IPS DF 6.9 (cell line): ENCODE measurements around the gene CUBN.

ENCODE experiments used
- DNase-seq: peaks from one replicate; pipeline ENCODE4 v3.0.0-alpha.2; 2013; ENCODE audit warnings: low read depth, low spot score
- H3K27ac ChIP-seq: one replicate; pipeline ENCODE4 v1.5.1; 2013; ENCODE audit warnings: low read length, control low read depth
- H3K27me3 ChIP-seq: 2 replicates; pipeline ENCODE4 v1.6.1; 2013; ENCODE audit warnings: mild to moderate bottlenecking, low read length; ENCODE audit not compliant: control insufficient read depth, insufficient read depth
- H3K36me3 ChIP-seq: 2 replicates; pipeline ENCODE4 v1.6.1; 2013; ENCODE audit warnings: low read length; ENCODE audit not compliant: control insufficient read depth, insufficient read depth
- H3K4me1 ChIP-seq: 2 replicates; pipeline ENCODE4 v1.6.1; 2013; ENCODE audit warnings: low read length; ENCODE audit not compliant: control insufficient read depth, insufficient read depth
- H3K4me3 ChIP-seq: 2 replicates; pipeline ENCODE4 v1.5.1; 2013; ENCODE audit warnings: mild to moderate bottlenecking, low read length
- H3K9me3 ChIP-seq: 2 replicates; pipeline ENCODE4 v1.6.1; 2013; ENCODE audit warnings: low read length, inconsistent platforms; ENCODE audit not compliant: control insufficient read depth, insufficient read depth
- WGBS: extraction: QIAGEN DNeasy Blood & Tissue Kit; methylation state at CpG from one replicate; pipeline ENCODE4 v1.1.7; 2013; ENCODE audit warnings: mixed read lengths, missing lambda C conversion rate; ENCODE audit not compliant: insufficient read length, insufficient coverage; 5-methylcytosine and 5-hydroxymethylcytosine counted together

The CUBN gene

DNA sequence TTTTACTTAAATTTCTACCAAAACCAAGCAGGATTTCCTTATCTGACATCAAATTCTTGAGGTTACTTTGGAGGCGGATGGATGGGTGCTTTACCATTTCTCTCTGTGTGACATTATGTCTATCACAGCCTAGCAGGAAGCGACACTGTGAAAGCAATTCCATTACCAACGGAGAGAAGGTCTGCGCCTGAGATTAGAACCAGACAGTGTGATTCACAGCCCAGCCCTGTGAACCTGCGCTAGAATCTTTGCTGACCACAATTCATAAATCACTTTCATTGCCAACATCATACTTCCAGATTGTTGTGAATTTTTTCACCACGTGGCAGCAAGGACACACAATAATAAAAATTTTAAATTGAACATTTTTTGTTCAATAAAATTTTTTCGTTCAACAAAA lies 126.5 kb downstream of the CUBN start:
- Histone ChIP-seq H3K4me3 (no peak overlapping the region), H3K27me3 (no peaks in the 10 kb centered on the region; the same call in 1 of the 2 replicates), H3K27ac (no peak overlapping the region), H3K36me3 (no peaks in the 10 kb centered on the region), H3K9me3 (no peaks in the 10 kb centered on the region), H3K4me1 (no peaks in the 10 kb centered on the region)
- no peak for DNase-seq
- 100% methylated on average over 1 of the region's 7 CpGs for WGBS

DNA sequence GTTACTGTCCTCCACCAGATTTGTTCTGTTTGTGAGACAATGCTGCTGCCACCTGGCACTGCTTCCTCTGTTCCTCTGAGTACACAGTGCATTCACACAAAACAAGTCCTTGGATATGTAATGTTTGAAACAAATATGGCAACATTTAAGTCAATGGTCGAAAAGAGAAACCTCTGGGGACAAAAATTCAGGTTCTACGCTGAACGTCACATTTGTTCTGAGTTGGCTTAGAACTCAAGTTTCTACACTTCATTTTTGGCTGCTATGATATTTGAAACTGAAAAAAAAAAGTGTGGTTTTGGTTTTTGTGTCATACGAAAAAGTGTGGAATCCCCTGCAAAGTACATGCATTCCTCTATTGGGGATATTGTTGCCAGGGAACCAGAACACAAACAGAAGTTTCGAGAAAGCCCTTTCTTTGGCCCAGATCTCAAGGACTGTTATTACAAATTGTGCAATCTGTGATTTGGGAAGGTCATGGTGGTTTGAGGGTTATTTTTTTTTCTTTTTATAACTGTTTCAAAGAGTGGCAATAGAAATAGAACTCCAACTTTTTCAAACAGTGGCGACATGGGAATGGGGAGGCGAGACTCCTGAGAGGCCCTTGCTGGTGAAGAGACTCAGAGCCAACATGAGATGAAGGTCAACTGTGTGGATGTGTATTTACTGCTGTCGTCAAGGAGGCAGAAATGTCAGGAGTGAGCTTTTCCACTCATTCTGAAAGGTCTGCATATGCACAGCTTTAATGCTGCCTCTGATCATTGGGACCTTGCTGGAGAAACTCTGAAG lies 127.5 kb downstream of the CUBN start:
- WGBS = no CpG with 5 or more reads among the region's 8 CpGs
- Histone ChIP-seq H3K27ac (no peak overlapping the region), H3K36me3 (no peaks in the 10 kb centered on the region), H3K9me3 (no peaks in the 10 kb centered on the region), H3K4me3 (no peak overlapping the region), H3K4me1 (no peaks in the 10 kb centered on the region), H3K27me3 (no peaks in the 10 kb centered on the region; the same call in 1 of the 2 replicates)
- no peak for DNase-seq

DNA sequence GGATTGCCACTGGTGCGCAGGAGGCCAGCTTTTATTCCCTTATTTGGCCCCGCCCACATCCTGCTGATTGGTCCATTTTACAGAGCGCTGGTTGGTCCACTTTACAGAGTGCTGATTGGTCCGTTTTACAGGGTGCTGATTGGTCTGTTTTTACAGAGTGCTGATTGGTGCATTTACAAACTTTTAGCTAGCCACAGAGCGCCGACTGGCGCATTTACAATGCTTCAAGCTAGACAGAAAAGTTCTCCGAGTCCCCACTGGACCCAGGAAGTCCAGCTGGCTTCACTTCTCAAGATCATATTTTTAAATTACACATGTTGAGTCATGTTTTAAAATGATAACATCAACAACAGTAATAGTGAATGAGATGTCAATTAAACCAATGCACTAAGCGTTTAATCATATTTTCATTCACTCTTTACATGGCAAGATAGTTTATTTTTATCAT lies 128.3 kb downstream of the CUBN start:
- Histone ChIP-seq H3K27ac (no peak overlapping the region), H3K4me1 (no peaks in the 10 kb centered on the region), H3K4me3 (no peak overlapping the region), H3K27me3 (no peaks in the 10 kb centered on the region; the same call in 1 of the 2 replicates), H3K36me3 (no peaks in the 10 kb centered on the region), H3K9me3 (no peaks in the 10 kb centered on the region)
- no CpG with 5 or more reads among the region's 9 CpGs for WGBS
- no peak for DNase-seq

- no peak overlapping the region for H3K27ac ChIP-seq
- no peak overlapping the region; the same call in 1 of the 2 replicates for H3K4me3 ChIP-seq
- H3K4me1 ChIP-seq = no peaks in the 10 kb centered on the region
- no peaks in the 10 kb centered on the region; the same call in 1 of the 2 replicates for H3K27me3 ChIP-seq
- WGBS = no CpG with 5 or more reads among the region's 10 CpGs
- no peaks in the 10 kb centered on the region for H3K36me3 ChIP-seq
- no peaks in the 10 kb centered on the region for H3K9me3 ChIP-seq
- DNase-seq = no peak
Measured at GRCh38 chr10:16999665-17000451, 129.8 kb downstream of the CUBN start.

DNA sequence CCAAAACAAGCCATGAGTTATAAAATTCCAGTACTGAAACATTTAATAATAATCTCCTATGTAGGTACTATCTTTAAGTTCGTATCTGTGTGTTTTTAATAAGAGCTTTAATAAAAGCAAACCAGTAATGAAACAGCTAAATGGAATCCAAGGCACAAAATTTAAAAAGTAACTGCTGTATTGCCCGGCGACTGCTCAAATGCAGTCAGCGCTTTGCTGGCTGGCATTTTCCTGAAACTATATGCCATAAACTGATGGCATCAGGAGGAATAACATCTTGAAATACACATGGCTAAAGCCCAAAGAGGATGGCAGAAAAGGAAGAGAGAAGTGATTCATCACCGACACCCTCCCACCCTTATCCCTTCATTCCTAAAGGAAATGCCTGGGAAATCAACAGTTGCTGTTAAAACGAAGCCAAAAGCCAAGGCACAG lies 133.1 kb downstream of the CUBN start:
- Histone ChIP-seq H3K27ac (no peak overlapping the region), H3K4me3 (no peak overlapping the region), H3K9me3 (no peaks in the 10 kb centered on the region), H3K36me3 (no peaks in the 10 kb centered on the region), H3K27me3 (no peaks in the 10 kb centered on the region; the same call in 1 of the 2 replicates), H3K4me1 (no peaks in the 10 kb centered on the region)
- WGBS = no CpG with 5 or more reads among the region's 6 CpGs
- DNase-seq = no peak

- no CpG with 5 or more reads among the region's 6 CpGs for WGBS
- no peak for DNase-seq
- no peaks in the 10 kb centered on the region for H3K4me1 ChIP-seq
- no peaks in the 10 kb centered on the region; the same call in 1 of the 2 replicates for H3K27me3 ChIP-seq
- no peak overlapping the region for H3K4me3 ChIP-seq
- no peak overlapping the region for H3K27ac ChIP-seq
- H3K9me3 ChIP-seq = no peaks in the 10 kb centered on the region
- H3K36me3 ChIP-seq = no peaks in the 10 kb centered on the region
Measured at GRCh38 chr10:16995867-16996529, 133.6 kb downstream of the CUBN start.

DNA sequence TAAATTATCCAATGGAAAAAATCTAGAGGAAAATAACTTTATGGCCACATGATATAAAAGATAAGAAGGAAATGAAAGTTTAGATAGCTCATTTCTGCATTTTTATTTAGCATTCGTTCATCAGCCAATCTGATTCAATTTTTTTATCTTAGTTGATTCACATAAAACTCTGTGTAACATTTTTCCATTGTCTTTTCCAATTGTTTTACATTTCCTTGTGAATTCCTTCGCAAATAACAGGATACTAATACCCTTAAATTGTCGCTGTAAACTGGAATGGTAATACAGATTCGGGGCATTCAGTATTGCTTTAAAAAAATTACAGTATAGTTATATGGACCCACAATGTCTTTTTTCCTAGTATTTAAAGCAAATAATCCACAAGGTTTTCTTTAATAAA lies 136.4 kb downstream of the CUBN start:
- Histone ChIP-seq H3K36me3 (no peaks in the 10 kb centered on the region), H3K27ac (no peak overlapping the region), H3K27me3 (no peaks in the 10 kb centered on the region; the same call in 1 of the 2 replicates), H3K4me3 (no peak overlapping the region), H3K9me3 (no peaks in the 10 kb centered on the region), H3K4me1 (no peaks in the 10 kb centered on the region)
- no peak for DNase-seq
- no CpG with 5 or more reads among the region's 4 CpGs for WGBS

- no CpG with 5 or more reads among the region's 10 CpGs for WGBS
- DNase-seq = no peak
- no peaks in the 10 kb centered on the region for H3K9me3 ChIP-seq
Measured at GRCh38 chr10:16992611-16993119, 136.9 kb downstream of the CUBN start.

DNA sequence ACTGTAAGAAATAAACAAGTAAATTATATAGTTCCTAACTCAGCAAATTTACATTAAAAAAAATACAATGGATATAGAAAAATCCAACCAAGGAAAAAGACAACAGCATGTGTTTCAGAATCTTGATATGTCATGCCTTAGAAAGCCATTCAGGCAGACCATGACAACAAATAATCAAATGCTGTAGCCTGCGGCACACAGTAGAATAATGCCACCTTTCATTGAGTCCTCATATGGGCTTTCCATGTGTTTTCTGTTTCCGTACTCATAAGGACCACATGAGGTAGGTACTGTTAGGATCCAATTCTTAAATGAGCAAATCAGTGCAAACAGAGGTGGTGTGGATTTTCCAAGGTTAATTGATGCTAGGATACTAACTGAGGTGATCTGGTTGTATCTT lies 138.6 kb downstream of the CUBN start:
- DNase-seq = no peak
- Histone ChIP-seq H3K9me3 (no peaks in the 10 kb centered on the region), H3K27ac (no peak overlapping the region), H3K4me1 (0 out of 2 replicates have a peak, but pooled peaks cover 2% of the 10 kb centered on the region), H3K4me3 (no peak overlapping the region), H3K36me3 (no peaks in the 10 kb centered on the region), H3K27me3 (no peaks in the 10 kb centered on the region)
- no CpG with 5 or more reads among the region's 2 CpGs for WGBS

More at GRCh38 chr10:16992611-16993119, 136.9 kb downstream of the CUBN start:
- no peak overlapping the region for H3K27ac ChIP-seq
- no peaks in the 10 kb centered on the region for H3K4me1 ChIP-seq
- no peaks in the 10 kb centered on the region for H3K36me3 ChIP-seq
- no peak overlapping the region for H3K4me3 ChIP-seq
- H3K27me3 ChIP-seq = no peaks in the 10 kb centered on the region

DNA sequence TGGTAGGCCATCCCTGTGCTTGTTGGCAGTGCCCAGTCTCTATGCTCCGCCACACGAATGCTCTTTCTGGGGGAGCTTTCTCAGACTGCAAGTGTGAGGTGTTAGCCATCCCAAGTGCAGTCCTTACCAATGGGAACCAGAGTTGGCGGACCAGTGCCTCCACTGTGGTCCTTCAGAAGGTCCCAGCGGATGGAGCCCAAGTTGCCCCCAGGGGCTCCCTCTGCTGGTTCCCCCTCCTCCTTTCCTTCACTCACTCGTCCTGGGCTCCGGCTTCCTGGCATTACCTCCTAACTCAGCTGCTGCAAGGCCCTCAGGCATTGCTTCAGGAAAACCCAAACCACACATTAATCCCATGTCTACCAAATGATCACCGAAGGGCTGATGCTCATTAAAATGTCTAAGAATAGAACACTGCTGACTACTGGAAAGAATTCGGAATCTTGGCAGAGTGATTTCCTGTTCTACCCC lies 139.8 kb downstream of the CUBN start:
- Histone ChIP-seq H3K9me3 (no peaks in the 10 kb centered on the region), H3K4me3 (no peak overlapping the region), H3K27ac (no peak overlapping the region), H3K36me3 (no peaks in the 10 kb centered on the region), H3K27me3 (no peaks in the 10 kb centered on the region), H3K4me1 (0 out of 2 replicates have a peak, but pooled peaks cover 2% of the 10 kb centered on the region)
- no peak for DNase-seq
- no CpG with 5 or more reads among the region's 8 CpGs for WGBS
